Fibroblast of skin of scalp (primary cell): ENCODE results near the gene LINGO1.

Experiments
- DNase-seq: peaks from one replicate; pipeline ENCODE4 v3.0.0-alpha.2; 2013

Gene LINGO1

GRCh38 chr15:77615472-77615871 lies 17.2 kb downstream of the LINGO1 start:
- DNase-seq, result no peak

- DNase-seq, result no peak
These were observed 18.4 kb downstream of the LINGO1 start for GRCh38 chr15:77614251-77614806.

- DNase-seq, result no peak
These were observed 18.9 kb downstream of the LINGO1 start for GRCh38 chr15:77613814-77614213.

- no peak for DNase-seq
These were observed 19.6 kb downstream of the LINGO1 start for GRCh38 chr15:77612958-77613601.

- peak; percentile 22 for DNase-seq
These were observed 20.9 kb downstream of the LINGO1 start for GRCh38 chr15:77611767-77612166.

GRCh38 chr15:77610731-77611130 lies 22.0 kb downstream of the LINGO1 start:
- no peak for DNase-seq

GRCh38 chr15:77609558-77609957 lies 23.2 kb downstream of the LINGO1 start:
- DNase-seq, result no peak

GRCh38 chr15:77608774-77609173 lies 23.9 kb downstream of the LINGO1 start:
- DNase-seq, result no peak

GRCh38 chr15:77607894-77608261 lies 24.8 kb downstream of the LINGO1 start:
- DNase-seq, result peak; percentile 39

GRCh38 chr15:77607111-77607893 lies 25.4 kb downstream of the LINGO1 start:
- DNase-seq, result peak; percentile 82

- DNase-seq, result peak; percentile 60
These were observed 26.3 kb downstream of the LINGO1 start for GRCh38 chr15:77606142-77607034.

- no peak for DNase-seq
These were observed 27.2 kb downstream of the LINGO1 start for GRCh38 chr15:77605547-77605946.

- no peak for DNase-seq
These were observed 27.7 kb downstream of the LINGO1 start for GRCh38 chr15:77604973-77605372.

- no peak for DNase-seq
These were observed 28.9 kb downstream of the LINGO1 start for GRCh38 chr15:77603611-77604336.

- no peak for DNase-seq
These were observed 29.9 kb downstream of the LINGO1 start for GRCh38 chr15:77602800-77603199.

GRCh38 chr15:77599899-77600298 lies 32.8 kb downstream of the LINGO1 start:
- peak; percentile 33 for DNase-seq

GRCh38 chr15:77599357-77599756 lies 33.4 kb downstream of the LINGO1 start:
- DNase-seq, result no peak

- no peak for DNase-seq
These were observed 34.1 kb downstream of the LINGO1 start for GRCh38 chr15:77598644-77599043.

GRCh38 chr15:77597804-77598453 lies 34.8 kb downstream of the LINGO1 start:
- DNase-seq, result no peak

GRCh38 chr15:77596821-77597803 lies 35.6 kb downstream of the LINGO1 start:
- no peak for DNase-seq
